Epithelial cell of esophagus (primary cell): ENCODE measurements around the gene PRPSAP1.
"Not testable (repeated sequence)": the region's sequence is repeated elsewhere in the genome, so short reads cannot be mapped to it uniquely, and the experiment has no call there.

Experiments
- DNase-seq: peaks from one replicate; pipeline ENCODE4 v3.0.0; 2010; ENCODE audit warnings: low read depth
- H3K4me3 ChIP-seq: 2 replicates; pipeline ENCODE4 v1.5.1; 2011; ENCODE audit warnings: mild to moderate bottlenecking, low read length, control low read depth
- CTCF ChIP-seq: IDR thresholded peaks from 2 replicates; pipeline ENCODE4 v1.5.1; 2011; ENCODE audit warnings: low read depth, mild to moderate bottlenecking, low read length, control low read depth, inconsistent platforms; ENCODE audit not compliant: insufficient read depth; ENCODE audit errors: missing control alignments

The PRPSAP1 gene

GRCh38 chr17:76314392-76315227, 39.1 kb downstream of the PRPSAP1 start:
- DNase-seq, result no peak
- H3K4me3 ChIP-seq, result no peak overlapping the region
- TF ChIP-seq CTCF, result no peak

GRCh38 chr17:76312735-76313134, 41.0 kb downstream of the PRPSAP1 start:
- TF ChIP-seq CTCF, result no peak
- H3K4me3 ChIP-seq, result no peak overlapping the region
- DNase-seq, result no peak

GRCh38 chr17:76309461-76309860, 44.3 kb downstream of the PRPSAP1 start:
- DNase-seq, result no peak
- no peak for TF ChIP-seq CTCF
- no peak overlapping the region for H3K4me3 ChIP-seq

GRCh38 chr17:76307966-76308338, 45.8 kb downstream of the PRPSAP1 start, which contains the start of gene QRICH2:
Gene QRICH2, minus strand, starts transcription at chr17:76308276. Its CDS starts 278 bp downstream, at chr17:76307998.
- no peak for TF ChIP-seq CTCF
- no peak within 1 kb of the TSS for H3K4me3 ChIP-seq
- no peak for DNase-seq

GRCh38 chr17:76307299-76307965, 46.3 kb downstream of the PRPSAP1 start:
- DNase-seq, result no peak
- no peak for TF ChIP-seq CTCF
- H3K4me3 ChIP-seq, result no peak overlapping the region

- DNase-seq, H3K4me3 ChIP-seq: not testable (repeated sequence)
Measured at GRCh38 chr17:76305135-76305454, 48.6 kb downstream of the PRPSAP1 start.

GRCh38 chr17:76304226-76305134, 49.2 kb downstream of the PRPSAP1 start:
- no peak for TF ChIP-seq CTCF
- no peak for DNase-seq
- H3K4me3 ChIP-seq, result no peak overlapping the region
